HepG2 (cell line): ENCODE measurements around the gene GNA12. TPM values are rescaled to one million over a fixed set of nuclear protein-coding genes. Genes with fewer than 3 reads are reported as not detected.

Source experiments
- ATF2 ChIP-seq: sonication (generic); formaldehyde crosslinking; IDR thresholded peaks from 2 replicates; pipeline ENCODE4 v1.4.0; 2020; ENCODE audit warnings: missing genetic modification reagents
- CBFB ChIP-seq: sonication (generic); formaldehyde crosslinking; IDR thresholded peaks from 2 replicates; pipeline ENCODE4 v1.4.0; 2020; ENCODE audit warnings: missing genetic modification reagents
- EP300 ChIP-seq, 3 experiments: sonication (generic) in 1 of 3; formaldehyde crosslinking in 1 of 3; IDR thresholded peaks; 2 replicates each; pipeline versions ENCODE4 v1.5.1 to v1.6.1; 2011 to 2020; ENCODE audit warnings: low read depth in 2 of 3, low read length in 2 of 3, borderline replicate concordance in 1 of 3, improper control_type of control experiment in 1 of 3, mild to moderate bottlenecking in 1 of 3, missing genetic modification reagents in 1 of 3, moderate library complexity in 1 of 3
- FOXC1 ChIP-seq: sonication (generic); formaldehyde crosslinking; IDR thresholded peaks from 2 replicates; pipeline ENCODE4 v1.8.0; 2022; ENCODE audit warnings: mild to moderate bottlenecking, missing genetic modification reagents, borderline replicate concordance
- FOXJ3 ChIP-seq: sonication (generic); formaldehyde crosslinking; IDR thresholded peaks from 2 replicates; pipeline ENCODE4 v1.4.0; 2020; ENCODE audit warnings: missing genetic modification reagents, mild to moderate bottlenecking, borderline replicate concordance
- FOXK1 ChIP-seq: sonication (generic); formaldehyde crosslinking; IDR thresholded peaks from 2 replicates; pipeline ENCODE4 v1.4.0; 2020; ENCODE audit warnings: low read depth, missing genetic modification reagents, borderline replicate concordance
- FOXP4 ChIP-seq: sonication (generic); formaldehyde crosslinking; IDR thresholded peaks from 2 replicates; pipeline ENCODE4 v1.4.0; 2020; ENCODE audit warnings: missing genetic modification reagents
- HHEX ChIP-seq: IDR thresholded peaks from 2 replicates; pipeline ENCODE4 v1.6.1; 2016; ENCODE audit warnings: control low read depth
- HMG20B ChIP-seq: conservative IDR thresholded peaks from 2 replicates; pipeline ENCODE4 v1.6.1; 2016; ENCODE audit warnings: missing genetic modification reagents, missing compliant biosample characterization
- MAF1 ChIP-seq: sonication (generic); formaldehyde crosslinking; IDR thresholded peaks from 2 replicates; pipeline ENCODE4 v1.5.0; 2020; ENCODE audit warnings: missing genetic modification reagents, borderline replicate concordance
- MTA3 ChIP-seq: sonication (generic); formaldehyde crosslinking; IDR thresholded peaks from 2 replicates; pipeline ENCODE4 v1.4.0; 2020; ENCODE audit warnings: missing genetic modification reagents
- NFYB ChIP-seq: sonication (generic); formaldehyde crosslinking; IDR thresholded peaks from 2 replicates; pipeline ENCODE4 v1.4.0; 2020; ENCODE audit warnings: missing genetic modification reagents
- NONO ChIP-seq, 2 experiments: fragments of 450-650 bp in 1 of 2; sonication (generic) in 1 of 2; formaldehyde crosslinking in 1 of 2; IDR thresholded peaks in 1 of 2; conservative IDR thresholded peaks in 1 of 2; 2 replicates each; pipeline versions ENCODE4 v1.6.1 to v1.8.0; 2017 to 2022; ENCODE audit warnings: mild to moderate bottlenecking in 1 of 2, missing genetic modification reagents in 1 of 2, moderate library complexity in 1 of 2
- NR2F6 ChIP-seq, 2 experiments: IDR thresholded peaks; 2 replicates each; pipeline ENCODE4 v1.6.1; 2016; ENCODE audit warnings: antibody characterized with exemption in 1 of 2, mild to moderate bottlenecking in 1 of 2
- PITX1 ChIP-seq: sonication (generic); formaldehyde crosslinking; IDR thresholded peaks from 2 replicates; pipeline ENCODE4 v1.5.1; 2020; ENCODE audit warnings: mild to moderate bottlenecking, missing genetic modification reagents
- POGZ ChIP-seq: sonication (generic); formaldehyde crosslinking; IDR thresholded peaks from 2 replicates; pipeline ENCODE4 v1.4.0; 2020; ENCODE audit warnings: mild to moderate bottlenecking, missing genetic modification reagents
- SALL2 ChIP-seq: sonication (generic); formaldehyde crosslinking; IDR thresholded peaks from 2 replicates; pipeline ENCODE4 v1.8.1; 2023; ENCODE audit warnings: mild to moderate bottlenecking, missing genetic modification reagents, inconsistent platforms
- SOX6 ChIP-seq, 2 experiments: fragments of 450-650 bp in 1 of 2; sonication (generic) in 1 of 2; formaldehyde crosslinking in 1 of 2; IDR thresholded peaks; 2 replicates each; pipeline versions ENCODE4 v1.4.0 to v1.6.1; 2017 to 2020; ENCODE audit warnings: antibody characterized with exemption in 1 of 2, mild to moderate bottlenecking in 1 of 2, missing genetic modification reagents in 1 of 2
- TBX2 ChIP-seq: sonication (generic); formaldehyde crosslinking; IDR thresholded peaks from 2 replicates; pipeline ENCODE4 v1.5.0; 2020; ENCODE audit warnings: missing genetic modification reagents, mild to moderate bottlenecking, borderline replicate concordance
- TCF7 ChIP-seq: sonication (generic); IDR thresholded peaks from 2 replicates; pipeline ENCODE4 v1.6.1; 2016; ENCODE audit warnings: antibody characterized with exemption, low read depth
- TEAD3 ChIP-seq: optimal IDR thresholded peaks from 2 replicates; pipeline ENCODE3; 2016; ENCODE audit warnings: borderline replicate concordance
- YEATS2 ChIP-seq: sonication (generic); formaldehyde crosslinking; IDR thresholded peaks from 2 replicates; pipeline ENCODE4 v1.4.0; 2020; ENCODE audit warnings: missing genetic modification reagents, borderline replicate concordance
- ZBTB1 ChIP-seq: sonication (generic); formaldehyde crosslinking; IDR thresholded peaks from 2 replicates; pipeline ENCODE4 v1.4.0; 2020; ENCODE audit warnings: missing genetic modification reagents, borderline replicate concordance
- ZNF230 ChIP-seq: sonication (generic); formaldehyde crosslinking; IDR thresholded peaks from 2 replicates; pipeline ENCODE4 v1.4.0; 2020; ENCODE audit warnings: mild to moderate bottlenecking, missing genetic modification reagents
- ZNF543 ChIP-seq: sonication (generic); formaldehyde crosslinking; IDR thresholded peaks from 2 replicates; pipeline ENCODE4 v1.4.0; 2020; ENCODE audit warnings: mild to moderate bottlenecking, missing genetic modification reagents
- ZNF546 ChIP-seq: sonication (generic); formaldehyde crosslinking; conservative IDR thresholded peaks from 2 replicates; pipeline ENCODE4 v1.8.1; 2023; ENCODE audit warnings: mild to moderate bottlenecking, missing genetic modification reagents
- ZNF775 ChIP-seq: sonication (generic); formaldehyde crosslinking; IDR thresholded peaks from 2 replicates; pipeline ENCODE4 v1.4.0; 2020; ENCODE audit warnings: missing genetic modification reagents, mild to moderate bottlenecking, moderate library complexity, borderline replicate concordance
- polyA plus RNA-seq, 8 experiments: library from polyadenylated mRNA; depleted of rRNA in 3 of 8; stranded (reverse) in 7 of 8; unstranded in 1 of 8; fragments of >200 nt; fragmentation: Illumina TruSeq in 4 of 8; extraction: Trizol in 4 of 8; gene quantifications; 2 replicates each; pipeline versions ENCODE4 v1.2.1 to v1.2.3, GENCODE V29; 2011 to 2016; ENCODE audit warnings: low read depth in 4 of 8, missing spikeins in 1 of 8, mixed read lengths in 1 of 8; ENCODE audit not compliant: insufficient read depth in 1 of 8
- total RNA-seq, 5 experiments: library from RNA; depleted of rRNA; stranded (reverse); fragments of >200 nt; fragmentation: Illumina TruSeq; extraction: Trizol; gene quantifications; 2 replicates each; pipeline ENCODE4 v1.2.3, GENCODE V29; 2016; ENCODE audit warnings: low read depth in 1 of 5
- TF ChIP-seq, protein P1 (sequence below): IDR thresholded peaks from 2 replicates; pipeline ENCODE4 v1.6.1; 2012; ENCODE audit warnings: inconsistent platforms

Gene GNA12
- total and polyA plus RNA-seq, 2 of the 13 experiments (the other 11 are each of a cell fraction or from before 2014, with no cell fraction given) = 16.2 to 50.9 TPM

GRCh38 chr7:2804227-2804763 lies 39.8 kb downstream of the GNA12 start (continued):
- TF ChIP-seq SALL2 (CRISPR knock-in tag) = no peak
- TF ChIP-seq POGZ (CRISPR knock-in tag) = peak; percentile 59; the same call in 1 of the 2 replicates
- peak; percentile 81 for TF ChIP-seq PITX1 (CRISPR knock-in tag)
- TF ChIP-seq FOXC1 = 0 out of 2 replicates have a peak, but pooled peaks have one; percentile 25
- peak; percentile 86 for TF ChIP-seq FOXP4 (CRISPR knock-in tag)
- peak; percentile 99 for TF ChIP-seq TBX2 (CRISPR knock-in tag)
- no peak for TF ChIP-seq SOX6 (IDR thresholded peaks at IDR 0.05)
- peak; percentile 75 for TF ChIP-seq SOX6 (CRISPR knock-in tag; IDR thresholded peaks at IDR 0.05)
- TF ChIP-seq NR2F6 (IDR thresholded peaks at IDR 0.05) = peak; percentile 64
- peak; percentile 50; the same call in 1 of the 2 replicates for TF ChIP-seq NR2F6 (CRISPR knock-in tag; IDR thresholded peaks at IDR 0.05)
- TF ChIP-seq ZNF775 (CRISPR knock-in tag) = no peak
- peak; percentile 38; the same call in 1 of the 2 replicates for TF ChIP-seq HHEX (CRISPR knock-in tag)
- TF ChIP-seq ATF2 = no peak
- no peak for TF ChIP-seq ZNF230
- no peak for TF ChIP-seq MAF1 (CRISPR knock-in tag)
- TF ChIP-seq FOXK1 (CRISPR knock-in tag) = no peak
- TF ChIP-seq TEAD3 (CRISPR knock-in tag) = peak; percentile 48
- TF ChIP-seq NONO (IDR thresholded peaks at IDR 0.05) = no peak
- TF ChIP-seq NONO (CRISPR knock-in tag; conservative IDR thresholded peaks at IDR 0.05) = no peak
- peak; percentile 52; the same call in 1 of the 2 replicates for TF ChIP-seq CBFB (CRISPR knock-in tag)
- no peak for TF ChIP-seq ZNF543 (CRISPR knock-in tag)
- peak; percentile 93 for TF ChIP-seq TCF7
- TF ChIP-seq ZBTB1 (CRISPR knock-in tag) = no peak
- peak; percentile 33 to 83; a peak in 3 of 4 replicates for TF ChIP-seq EP300 (IDR thresholded peaks at IDR 0.05; ENCODE audit: low read depth in 2 of 2, low read length in 2 of 2)
- TF ChIP-seq EP300 (CRISPR knock-in tag; IDR thresholded peaks at IDR 0.05; ENCODE audit: borderline replicate concordance) = peak; percentile 69; the same call in 1 of the 2 replicates
- no peak for TF ChIP-seq ZNF546 (CRISPR knock-in tag)
- TF ChIP-seq, protein P1, sequence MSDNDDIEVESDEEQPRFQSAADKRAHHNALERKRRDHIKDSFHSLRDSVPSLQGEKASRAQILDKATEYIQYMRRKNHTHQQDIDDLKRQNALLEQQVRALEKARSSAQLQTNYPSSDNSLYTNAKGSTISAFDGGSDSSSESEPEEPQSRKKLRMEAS = peak; percentile 52
- TF ChIP-seq HMG20B (CRISPR knock-in tag) = 0 out of 2 replicates have a peak, but pooled peaks have one; percentile 36
- 0 out of 2 replicates have a peak, but pooled peaks have one; percentile 26 for TF ChIP-seq YEATS2 (CRISPR knock-in tag)
- no peak for TF ChIP-seq NFYB (CRISPR knock-in tag)
- TF ChIP-seq MTA3 (CRISPR knock-in tag) = no peak
- TF ChIP-seq FOXJ3 (CRISPR knock-in tag) = peak; percentile 51; the same call in 1 of the 2 replicates
